ENCODE measurements around the gene TRMT10B.

GRCh38 chr9:37715991-37716505 is 37.6 kb upstream of the TRMT10B start:
- TF ChIP-seq CTCF (IDR thresholded peaks at IDR 0.05) (no peak), POLR2A (IDR thresholded peaks at IDR 0.05) (no peak)

Measured in uterus (tissue), 2 donors.